Natural killer cell (primary cell): ENCODE measurements around the gene CLIC1. TPM values are rescaled to one million over a fixed set of nuclear protein-coding genes. Genes with fewer than 3 reads are reported as not detected.

ENCODE experiments used
- ATAC-seq, 3 donors: fragments of 150-1000 bp in 2 of 3; fragments of 200-7000 bp in 1 of 3; cut with Tn5 transposase; 1 replicate in 1 of 3; 2 replicates in 2 of 3; pipeline ENCODE4 v1.10.0; 2021; ENCODE audit warnings: mild to moderate bottlenecking in 2 of 3, moderate library complexity in 2 of 3
- DNase-seq, 2 donors: peaks; one replicate each; pipeline versions ENCODE4 v3.0.0 to v3.0.0-alpha.2; 2013 to 2021; ENCODE audit warnings: mixed read lengths in 1 of 2
- H3K27ac ChIP-seq: one replicate; pipeline ENCODE4 v1.5.1; 2013; ENCODE audit warnings: mild to moderate bottlenecking, low read length
- H3K27me3 ChIP-seq: one replicate; pipeline ENCODE4 v1.6.1; 2013; ENCODE audit warnings: low read length; ENCODE audit not compliant: control insufficient read depth, insufficient read depth
- H3K36me3 ChIP-seq: one replicate; pipeline ENCODE4 v1.6.1; 2013; ENCODE audit warnings: low read length; ENCODE audit not compliant: control insufficient read depth, insufficient read depth
- H3K4me1 ChIP-seq: one replicate; pipeline ENCODE4 v1.6.1; 2013; ENCODE audit warnings: low read length; ENCODE audit not compliant: control insufficient read depth, insufficient read depth
- H3K4me3 ChIP-seq: one replicate; pipeline ENCODE4 v1.5.1; 2013; ENCODE audit warnings: low read length
- H3K9me3 ChIP-seq: one replicate; pipeline ENCODE4 v1.6.1; 2013; ENCODE audit warnings: low read length; ENCODE audit not compliant: control insufficient read depth, insufficient read depth
- H3K27ac Mint-ChIP-seq, 2 donors: one replicate each; pipeline ENCODE4 v1.8.0; 2022; ENCODE audit warnings: mild to moderate bottlenecking in 2 of 2, mixed read lengths in 2 of 2, moderate library complexity in 1 of 2
- H3K27me3 Mint-ChIP-seq, 2 donors: one replicate each; pipeline ENCODE4 v1.8.0; 2022; ENCODE audit warnings: low read depth in 2 of 2, mixed read lengths in 2 of 2
- H3K36me3 Mint-ChIP-seq: one replicate; pipeline ENCODE4 v1.8.0; 2022; ENCODE audit warnings: mixed read lengths
- H3K4me1 Mint-ChIP-seq, 2 donors: one replicate each; pipeline ENCODE4 v1.8.0; 2022; ENCODE audit warnings: mixed read lengths in 2 of 2
- H3K4me3 Mint-ChIP-seq: one replicate; pipeline ENCODE4 v1.8.0; 2022; ENCODE audit warnings: mild to moderate bottlenecking, moderate library complexity, mixed read lengths
- H3K9me3 Mint-ChIP-seq, 2 donors: one replicate each; pipeline ENCODE4 v1.8.0; 2022; ENCODE audit warnings: mixed read lengths in 2 of 2
- CTCF ChIP-seq: fragments of 200-600 bp; IDR thresholded peaks from one replicate; pipeline ENCODE4 v1.8.0; 2022; ENCODE audit warnings: antibody characterized with exemption
- WGBS: methylation state at CpG from one replicate; pipeline ENCODE4 v1.1.7; 2013; ENCODE audit warnings: missing lambda C conversion rate; ENCODE audit not compliant: insufficient coverage; 5-methylcytosine and 5-hydroxymethylcytosine counted together
- intact Hi-C: fragments of 100-400 bp; cut with micrococcal nuclease; formaldehyde crosslinking; loops from one replicate; pipeline ENCODE4 v1.14.2; 2022
- total RNA-seq, 4 donors: library from RNA; stranded (reverse); fragments of 120-200 nt in 1 of 4; gene quantifications; one replicate each; pipeline versions ENCODE4 v1.2.3 to v1.2.4, GENCODE V29; 2013 to 2022

CLIC1 gene
- total RNA-seq, 3 donors from 2014 or later (not counting 1 experiment from before 2014, with no cell fraction given), result 348 to 363 (median 355) TPM

- Mint-ChIP-seq H3K27ac (peak overlapping the region in 1 of 2 donors; percentile 87), H3K27me3 (no peaks in the 10 kb centered on the region), H3K36me3 (no peaks in the 10 kb centered on the region), H3K4me3 (no peak overlapping the region), H3K4me1 (peaks cover 0 to 32% of the 10 kb centered on the region in 2 donors), H3K9me3 (no peaks in the 10 kb centered on the region)
- 97% methylated on average over 5 of the region's 5 CpGs for WGBS
- H3K4me3 ChIP-seq, result no peak overlapping the region
- H3K9me3 ChIP-seq, result no peaks in the 10 kb centered on the region
- peaks cover 37% of the 10 kb centered on the region for H3K4me1 ChIP-seq
- DNase-seq, result no peak
- TF ChIP-seq CTCF, result no peak
- H3K27ac ChIP-seq, result peak overlapping the region; percentile 55
- no peak for ATAC-seq
- H3K36me3 ChIP-seq, result peaks cover 40% of the 10 kb centered on the region
- intact Hi-C loops, result no loop called here
- no peaks in the 10 kb centered on the region for H3K27me3 ChIP-seq
Observed at GRCh38 chr6:31777667-31778050, 41.3 kb upstream of the CLIC1 start.

GRCh38 chr6:31776989-31777666 lies 40.8 kb upstream of the CLIC1 start, which contains the start of gene VWA7:
VWA7 (minus strand) TSS chr6:31777328; CDS start chr6:31776779, 549 bp downstream.
- peaks cover 42% of the 10 kb centered on the region for H3K4me1 ChIP-seq
- WGBS, result 11% methylated on average over 13 of the region's 15 CpGs
- no peaks in the 10 kb centered on the region for H3K9me3 ChIP-seq
- H3K27ac ChIP-seq, result peak within 1 kb of the TSS; percentile 55
- no peaks in the 10 kb centered on the region for H3K27me3 ChIP-seq
- H3K4me1 Mint-ChIP-seq, result peaks cover 0 to 33% of the 10 kb centered on the region in 2 donors
- H3K36me3 Mint-ChIP-seq, result no peaks in the 10 kb centered on the region
- H3K4me3 Mint-ChIP-seq, result peak within 1 kb of the TSS; percentile 50
- TF ChIP-seq CTCF, result no peak
- ATAC-seq (peak; percentile 72 to 89 (median 82)), DNase-seq (peak; percentile 49 to 77)
- intact Hi-C loops, result no loop called here
- no peak within 1 kb of the TSS for H3K4me3 ChIP-seq
- no peaks in the 10 kb centered on the region for H3K9me3 Mint-ChIP-seq
- H3K27me3 Mint-ChIP-seq, result no peaks in the 10 kb centered on the region
- peak within 1 kb of the TSS; percentile 60 to 87 for H3K27ac Mint-ChIP-seq
- H3K36me3 ChIP-seq, result peaks cover 35% of the 10 kb centered on the region

GRCh38 chr6:31776485-31776988 lies 40.2 kb upstream of the CLIC1 start:
- Histone ChIP-seq H3K36me3 (peaks cover 29% of the 10 kb centered on the region), H3K4me3 (no peak overlapping the region), H3K9me3 (no peaks in the 10 kb centered on the region), H3K27me3 (no peaks in the 10 kb centered on the region), H3K27ac (peak overlapping the region; percentile 55), H3K4me1 (peaks cover 47% of the 10 kb centered on the region)
- Mint-ChIP-seq H3K9me3 (no peaks in the 10 kb centered on the region), H3K27ac (peak overlapping the region; percentile 60 to 87), H3K4me1 (peaks cover 0 to 33% of the 10 kb centered on the region in 2 donors), H3K36me3 (no peaks in the 10 kb centered on the region), H3K4me3 (peak overlapping the region; percentile 50), H3K27me3 (no peaks in the 10 kb centered on the region)
- no peak for TF ChIP-seq CTCF
- WGBS, result 28% methylated on average over 14 of the region's 14 CpGs
- ATAC-seq, result no peak
- intact Hi-C loops, result no loop called here
- no peak for DNase-seq
